ENCODE results near the gene IGSF21. TPM values are rescaled to one million over a fixed set of nuclear protein-coding genes. Genes with fewer than 3 reads are reported as not detected.

The IGSF21 gene
- total and polyA plus RNA-seq, 2 of the 4 experiments (the other 2 are of a cell fraction) = not detected

GRCh38 chr1:18200136-18200717 lies 92.6 kb downstream of the IGSF21 start:
- H2BK20ac ChIP-seq (ENCODE audit: low read depth, low read length) = no peak overlapping the region
- H4K91ac ChIP-seq (ENCODE audit: insufficient read depth, low read depth, low read length) = no peak overlapping the region
- 36% methylated on average over 3 of the region's 8 CpGs; no CpG with 5 or more reads in 1 of the 2 experiments for WGBS, 2 experiments (ENCODE audit: extremely low coverage in 2 of 2, insufficient read length in 1 of 2)
- no peak overlapping the region for H2AK5ac ChIP-seq (ENCODE audit: low read depth, low read length)
- no peak overlapping the region for H3K4ac ChIP-seq (ENCODE audit: low read depth, low read length)
- no peak overlapping the region for H4K8ac ChIP-seq (ENCODE audit: low read depth in 2 of 2, low read length in 2 of 2)
- no peaks in the 10 kb centered on the region for H4K20me1 ChIP-seq (ENCODE audit: insufficient read depth, low read length)
- intact Hi-C loops (cut with micrococcal nuclease) (no loop called here), in situ Hi-C loops (cut with MboI; ENCODE audit: low sequenced_read_pairs) (no loop called here), dilution Hi-C loops (cut with HindIII; ENCODE audit: low sequenced_read_pairs, unreplicated experiment) (no loop called here)
- BruUV-seq (replicated peaks) = no TSS peak
- H3K27ac ChIP-seq (ENCODE audit: insufficient read depth, low read length) = no peak overlapping the region
- no peaks in the 10 kb centered on the region for H3K9me1 ChIP-seq (ENCODE audit: insufficient read depth, low read length)
- H3K23ac ChIP-seq (ENCODE audit: low read depth, low read length) = no peak overlapping the region
- H3K79me1 ChIP-seq (ENCODE audit: low read depth in 1 of 2, low read length in 2 of 2) = no peaks in the 10 kb centered on the region
- no peaks in the 10 kb centered on the region for H3K27me3 ChIP-seq (ENCODE audit: control insufficient read depth, insufficient read depth, low read length)
- no peak overlapping the region for H3K14ac ChIP-seq (replicated peaks; ENCODE audit: low read depth, low read length)
- no peak overlapping the region for H2BK120ac ChIP-seq (ENCODE audit: low read depth, low read length)
- no peak overlapping the region for H2AK9ac ChIP-seq (replicated peaks; ENCODE audit: low read depth, low read length, poor library complexity)
- no peak overlapping the region for H3K56ac ChIP-seq (ENCODE audit: extremely low read depth, insufficient read depth, low read length)
- no peaks in the 10 kb centered on the region for H3K36me3 ChIP-seq (ENCODE audit: control insufficient read depth, insufficient read depth, low read length)
- H3K4me1 ChIP-seq (ENCODE audit: control insufficient read depth, insufficient read depth, low read length) = no peaks in the 10 kb centered on the region
- no peak for DNase-seq
- H3K4me3 ChIP-seq (ENCODE audit: insufficient read depth, low read depth, low read length) = no peak overlapping the region
- no peak overlapping the region for H3K4me2 ChIP-seq (ENCODE audit: low read depth, low read length)
- no peak for TF ChIP-seq MAFK (IDR thresholded peaks at IDR 0.05; ENCODE audit: low read depth, low read length)
- TF ChIP-seq MAZ (IDR thresholded peaks at IDR 0.05; ENCODE audit: borderline replicate concordance, low read depth, low read length) = no peak
- no peak for TF ChIP-seq CEBPB (IDR thresholded peaks at IDR 0.05; ENCODE audit: low read depth, low read length)
- TF ChIP-seq, protein P1, sequence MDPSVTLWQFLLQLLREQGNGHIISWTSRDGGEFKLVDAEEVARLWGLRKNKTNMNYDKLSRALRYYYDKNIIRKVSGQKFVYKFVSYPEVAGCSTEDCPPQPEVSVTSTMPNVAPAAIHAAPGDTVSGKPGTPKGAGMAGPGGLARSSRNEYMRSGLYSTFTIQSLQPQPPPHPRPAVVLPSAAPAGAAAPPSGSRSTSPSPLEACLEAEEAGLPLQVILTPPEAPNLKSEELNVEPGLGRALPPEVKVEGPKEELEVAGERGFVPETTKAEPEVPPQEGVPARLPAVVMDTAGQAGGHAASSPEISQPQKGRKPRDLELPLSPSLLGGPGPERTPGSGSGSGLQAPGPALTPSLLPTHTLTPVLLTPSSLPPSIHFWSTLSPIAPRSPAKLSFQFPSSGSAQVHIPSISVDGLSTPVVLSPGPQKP (IDR thresholded peaks at IDR 0.05; ENCODE audit: borderline replicate concordance, low read depth, low read length) = no peak
- TF ChIP-seq RCOR1 (IDR thresholded peaks at IDR 0.05; ENCODE audit: insufficient replicate concordance, low read length) = no peak
- TF ChIP-seq RFX5 (IDR thresholded peaks at IDR 0.05; ENCODE audit: low read depth, low read length) = no peak
- no peak for TF ChIP-seq BHLHE40 (IDR thresholded peaks at IDR 0.05; ENCODE audit: low read depth, low read length)
- TF ChIP-seq CHD1 (IDR thresholded peaks at IDR 0.05; ENCODE audit: low read depth, low read length) = no peak
- TF ChIP-seq RAD21 (IDR thresholded peaks at IDR 0.05; ENCODE audit: low read length) = no peak
- TF ChIP-seq MXI1 (IDR thresholded peaks at IDR 0.05; ENCODE audit: borderline replicate concordance, low read depth, low read length) = no peak
- TF ChIP-seq, protein P2, sequence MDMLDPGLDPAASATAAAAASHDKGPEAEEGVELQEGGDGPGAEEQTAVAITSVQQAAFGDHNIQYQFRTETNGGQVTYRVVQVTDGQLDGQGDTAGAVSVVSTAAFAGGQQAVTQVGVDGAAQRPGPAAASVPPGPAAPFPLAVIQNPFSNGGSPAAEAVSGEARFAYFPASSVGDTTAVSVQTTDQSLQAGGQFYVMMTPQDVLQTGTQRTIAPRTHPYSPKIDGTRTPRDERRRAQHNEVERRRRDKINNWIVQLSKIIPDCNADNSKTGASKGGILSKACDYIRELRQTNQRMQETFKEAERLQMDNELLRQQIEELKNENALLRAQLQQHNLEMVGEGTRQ (IDR thresholded peaks at IDR 0.05; ENCODE audit: low read depth, low read length) = no peak
- no peak for TF ChIP-seq NFE2L2 (IDR thresholded peaks at IDR 0.05; ENCODE audit: low read depth, low read length)
- no peak for TF ChIP-seq CTCF (conservative IDR thresholded peaks at IDR 0.05; ENCODE audit: low read depth, low read length)
- TF ChIP-seq POLR2A (IDR thresholded peaks at IDR 0.05; ENCODE audit: low read depth, low read length) = no peak
- TF ChIP-seq SMC3 (IDR thresholded peaks at IDR 0.05; ENCODE audit: low read depth, low read length) = no peak
- no peak for TF ChIP-seq FOS (IDR thresholded peaks at IDR 0.05; ENCODE audit: low read depth, low read length)
- ATAC-seq (ENCODE audit: low read depth) = no peak
- H2BK15ac ChIP-seq (ENCODE audit: low read depth, low read length) = no peak overlapping the region
- no peak overlapping the region for H2AFZ ChIP-seq (replicated peaks; ENCODE audit: low read length, poor library complexity)
- POLR2A ChIA-PET (ENCODE audit: unreplicated experiment) = no interaction called here
- H4K5ac ChIP-seq (ENCODE audit: low read depth, low read length) = no peak overlapping the region
- no peak overlapping the region for H2BK5ac ChIP-seq (ENCODE audit: low read depth, low read length, poor library complexity, severe bottlenecking)
- CTCF ChIA-PET = no interaction called here
- no peaks in the 10 kb centered on the region for H3K9me3 ChIP-seq (ENCODE audit: control insufficient read depth, insufficient read depth, low read length)
- H3K9ac ChIP-seq (ENCODE audit: low read depth, low read length) = no peak overlapping the region
- no peak overlapping the region for H3K18ac ChIP-seq (ENCODE audit: low read depth, low read length)

Measured in IMR-90 (cell line).